ENCODE measurements around the gene SCUBE1. TPM values are rescaled to one million over a fixed set of nuclear protein-coding genes. Genes with fewer than 3 reads are reported as not detected.

Gene SCUBE1
- total and polyA plus RNA-seq, 2 experiments from 2014 or later = not detected

DNA sequence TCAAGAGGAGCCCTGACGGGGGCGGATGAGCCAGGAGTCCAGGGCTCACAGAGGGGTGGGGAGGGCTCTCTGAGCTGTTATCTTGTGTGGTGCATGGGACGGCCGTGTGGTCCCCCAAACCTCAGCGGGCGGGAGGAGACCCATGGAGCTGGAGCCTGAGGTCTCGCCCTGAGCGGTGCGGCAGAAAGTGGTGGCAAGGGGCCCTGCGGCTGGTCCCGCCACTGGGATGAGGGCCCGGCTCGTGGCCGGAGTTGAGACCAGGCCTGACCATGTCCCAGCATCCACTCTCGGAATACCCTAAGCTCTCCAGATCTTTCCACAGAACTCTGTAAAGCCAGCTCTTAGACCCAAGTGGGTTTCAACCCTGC lies 133.7 kb downstream of the SCUBE1 start:
- H3K79me2 ChIP-seq (ENCODE audit: insufficient read depth) = no peaks in the 10 kb centered on the region
- no peaks in the 10 kb centered on the region for H3K9me2 ChIP-seq (ENCODE audit: insufficient read depth)
- H4K20me1 ChIP-seq (ENCODE audit: insufficient read depth) = no peaks in the 10 kb centered on the region
- H3K4me3 ChIP-seq = no peak overlapping the region
- H3K36me3 ChIP-seq (ENCODE audit: low read depth) = no peaks in the 10 kb centered on the region
- no peak overlapping the region for H3K9ac ChIP-seq
- no peak for DNase-seq
- no peaks in the 10 kb centered on the region for H3K27me3 ChIP-seq (replicated peaks; ENCODE audit: insufficient read depth)
- H3F3A ChIP-seq (ENCODE audit: insufficient read depth) = no peaks in the 10 kb centered on the region
- H3K4me1 ChIP-seq (ENCODE audit: insufficient read depth) = no peaks in the 10 kb centered on the region
- no peak overlapping the region for H3K27ac ChIP-seq
- H2AFZ ChIP-seq = no peak overlapping the region
- WGBS, 2 experiments (ENCODE audit: low coverage in 1 of 2, low lambda C conversion rate in 2 of 2, missing lambda C conversion rate in 2 of 2) = 80 to 81% methylated on average over 15 of the region's 15 CpGs
- H3K9me3 ChIP-seq (ENCODE audit: low read depth) = no peaks in the 10 kb centered on the region
- no peak for TF ChIP-seq EZH2 (IDR thresholded peaks at IDR 0.05; ENCODE audit: insufficient read depth, poor library complexity, severe bottlenecking)
- no peak for TF ChIP-seq EZH2phosphoT487 (IDR thresholded peaks at IDR 0.05; ENCODE audit: insufficient read depth, low read depth)
- in situ Hi-C loops (cut with MboI) = no loop called here
- H3K4me2 ChIP-seq (ENCODE audit: unreplicated experiment) = no peak overlapping the region

GRCh38 chr22:43208703-43209522 lies 134.3 kb downstream of the SCUBE1 start:
- H3K9me2 ChIP-seq (ENCODE audit: insufficient read depth) = no peaks in the 10 kb centered on the region
- no peak overlapping the region for H3K4me2 ChIP-seq (ENCODE audit: unreplicated experiment)
- TF ChIP-seq EZH2phosphoT487 (IDR thresholded peaks at IDR 0.05; ENCODE audit: insufficient read depth, low read depth) (no peak), EZH2 (IDR thresholded peaks at IDR 0.05; ENCODE audit: insufficient read depth, poor library complexity, severe bottlenecking) (no peak)
- no peaks in the 10 kb centered on the region for H3K27me3 ChIP-seq (replicated peaks; ENCODE audit: insufficient read depth)
- H3K27ac ChIP-seq = no peak overlapping the region
- H3K9me3 ChIP-seq (ENCODE audit: low read depth) = no peaks in the 10 kb centered on the region
- no peaks in the 10 kb centered on the region for H3K36me3 ChIP-seq (ENCODE audit: low read depth)
- no peak overlapping the region for H2AFZ ChIP-seq
- no peak overlapping the region for H3K9ac ChIP-seq
- WGBS, 2 experiments (ENCODE audit: low coverage in 1 of 2, low lambda C conversion rate in 2 of 2, missing lambda C conversion rate in 2 of 2) = 77 to 81% methylated on average over 19 to 26 of the region's 26 CpGs
- no peaks in the 10 kb centered on the region for H3K79me2 ChIP-seq (ENCODE audit: insufficient read depth)
- no peaks in the 10 kb centered on the region for H3K4me1 ChIP-seq (ENCODE audit: insufficient read depth)
- H3F3A ChIP-seq (ENCODE audit: insufficient read depth) = no peaks in the 10 kb centered on the region
- no peaks in the 10 kb centered on the region for H4K20me1 ChIP-seq (ENCODE audit: insufficient read depth)
- DNase-seq = no peak
- in situ Hi-C loops (cut with MboI) = no loop called here
- no peak overlapping the region for H3K4me3 ChIP-seq

- Histone ChIP-seq H2AFZ (no peak overlapping the region), H3K9me2 (ENCODE audit: insufficient read depth) (no peaks in the 10 kb centered on the region), H3F3A (ENCODE audit: insufficient read depth) (no peaks in the 10 kb centered on the region), H3K9me3 (ENCODE audit: low read depth) (no peaks in the 10 kb centered on the region), H3K4me3 (no peak overlapping the region), H4K20me1 (ENCODE audit: insufficient read depth) (no peaks in the 10 kb centered on the region), H3K4me2 (ENCODE audit: unreplicated experiment) (no peak overlapping the region), H3K79me2 (ENCODE audit: insufficient read depth) (no peaks in the 10 kb centered on the region), H3K27me3 (replicated peaks; ENCODE audit: insufficient read depth) (no peaks in the 10 kb centered on the region), H3K9ac (no peak overlapping the region), H3K27ac (no peak overlapping the region), H3K36me3 (ENCODE audit: low read depth) (no peaks in the 10 kb centered on the region), H3K4me1 (ENCODE audit: insufficient read depth) (no peaks in the 10 kb centered on the region)
- 71 to 74% methylated on average over 26 of the region's 26 CpGs for WGBS, 2 experiments (ENCODE audit: low coverage in 1 of 2, low lambda C conversion rate in 2 of 2, missing lambda C conversion rate in 2 of 2)
- no peak for DNase-seq
- TF ChIP-seq EZH2phosphoT487 (IDR thresholded peaks at IDR 0.05; ENCODE audit: insufficient read depth, low read depth) (no peak), EZH2 (IDR thresholded peaks at IDR 0.05; ENCODE audit: insufficient read depth, poor library complexity, severe bottlenecking) (no peak)
- in situ Hi-C loops (cut with MboI) = no loop called here
Observed at GRCh38 chr22:43207849-43208702, 135.1 kb downstream of the SCUBE1 start.

DNA sequence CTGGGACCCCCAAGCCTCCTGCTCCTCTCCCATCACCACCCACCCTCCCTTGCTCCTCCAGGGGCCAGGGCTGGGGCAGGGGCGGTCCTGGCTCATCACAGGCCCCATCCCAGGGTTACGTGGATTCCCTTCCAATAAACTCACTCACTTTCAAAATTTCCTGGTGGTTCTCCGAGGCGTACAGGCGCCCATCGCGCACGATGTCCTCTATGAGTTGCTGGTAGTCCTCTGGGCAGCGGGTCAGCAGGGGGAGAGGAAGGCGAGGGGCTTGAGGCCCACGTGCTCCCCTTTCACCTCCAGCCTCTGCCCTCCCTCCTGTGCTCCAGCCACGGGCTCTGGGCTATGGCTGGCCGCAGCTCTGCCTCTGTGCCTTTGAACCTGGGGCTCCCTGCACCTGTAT lies 135.8 kb downstream of the SCUBE1 start:
- Histone ChIP-seq H3K4me1 (ENCODE audit: insufficient read depth) (no peaks in the 10 kb centered on the region), H3K9me3 (ENCODE audit: low read depth) (no peaks in the 10 kb centered on the region), H3K9ac (no peak overlapping the region), H2AFZ (no peak overlapping the region), H3K36me3 (ENCODE audit: low read depth) (no peaks in the 10 kb centered on the region), H3K27ac (no peak overlapping the region), H3K4me2 (ENCODE audit: unreplicated experiment) (no peak overlapping the region), H3F3A (ENCODE audit: insufficient read depth) (no peaks in the 10 kb centered on the region), H3K79me2 (ENCODE audit: insufficient read depth) (no peaks in the 10 kb centered on the region), H3K4me3 (no peak overlapping the region), H3K9me2 (ENCODE audit: insufficient read depth) (no peaks in the 10 kb centered on the region), H4K20me1 (ENCODE audit: insufficient read depth) (no peaks in the 10 kb centered on the region), H3K27me3 (replicated peaks; ENCODE audit: insufficient read depth) (no peaks in the 10 kb centered on the region)
- TF ChIP-seq EZH2 (IDR thresholded peaks at IDR 0.05; ENCODE audit: insufficient read depth, poor library complexity, severe bottlenecking) (no peak), EZH2phosphoT487 (IDR thresholded peaks at IDR 0.05; ENCODE audit: insufficient read depth, low read depth) (no peak)
- no peak for DNase-seq
- in situ Hi-C loops (cut with MboI) = no loop called here
- WGBS, 2 experiments (ENCODE audit: low coverage in 1 of 2, low lambda C conversion rate in 2 of 2, missing lambda C conversion rate in 2 of 2) = 82 to 85% methylated on average over 13 of the region's 13 CpGs

Data from GM23248 (cell line).